Fibroblast of lung (primary cell): Measurements from ENCODE around the gene USP6. TPM values are rescaled to one million over a fixed set of nuclear protein-coding genes. Genes with fewer than 3 reads are reported as not detected.

Experiments used
- DNase-seq, 2 donors: peaks; one replicate each; pipeline versions ENCODE4 v3.0.0 to v3.0.0-alpha.2; 2010; ENCODE audit warnings: low read depth in 2 of 2
- H2AFZ ChIP-seq: 2 replicates; pipeline ENCODE4 v1.5.1; 2012; ENCODE audit warnings: low read length, control low read depth, inconsistent platforms
- H3K27ac ChIP-seq: 2 replicates; pipeline ENCODE4 v1.5.1; 2011; ENCODE audit warnings: low read length, control low read depth; ENCODE audit not compliant: insufficient read depth
- H3K27me3 ChIP-seq: 2 replicates; pipeline ENCODE4 v1.5.1; 2011; ENCODE audit warnings: mild to moderate bottlenecking, low read length; ENCODE audit not compliant: control insufficient read depth, insufficient read depth
- H3K36me3 ChIP-seq: 2 replicates; pipeline ENCODE4 v1.5.1; 2011; ENCODE audit warnings: low read length; ENCODE audit not compliant: control insufficient read depth, insufficient read depth
- H3K4me1 ChIP-seq: 2 replicates; pipeline ENCODE4 v1.5.1; 2011; ENCODE audit warnings: low read length; ENCODE audit not compliant: control insufficient read depth, insufficient read depth; ENCODE audit errors: extremely low read depth
- H3K4me2 ChIP-seq: 2 replicates; pipeline ENCODE4 v1.5.1; 2011; ENCODE audit warnings: low read length, control low read depth; ENCODE audit not compliant: insufficient read depth; ENCODE audit errors: extremely low read depth
- H3K4me3 ChIP-seq, 4 experiments: fragments of 200-600 bp in 1 of 4; sonication (generic) in 1 of 4; replicated peaks in 1 of 4; 2 replicates each; pipeline ENCODE4 v1.5.1; 2011 to 2016; ENCODE audit warnings: low read length in 4 of 4, low read depth in 3 of 4, mild to moderate bottlenecking in 3 of 4, control low read depth in 2 of 4, inconsistent platforms in 1 of 4, mixed read lengths in 1 of 4; ENCODE audit not compliant: insufficient read depth in 1 of 4; ENCODE audit errors: control extremely low read depth in 1 of 4
- H3K79me2 ChIP-seq: 2 replicates; pipeline ENCODE4 v1.5.1; 2012; ENCODE audit warnings: mild to moderate bottlenecking, low read length, inconsistent platforms; ENCODE audit not compliant: control insufficient read depth, insufficient read depth
- H3K9ac ChIP-seq: 2 replicates; pipeline ENCODE4 v1.5.1; 2011; ENCODE audit warnings: mild to moderate bottlenecking, low read length, control low read depth; ENCODE audit not compliant: insufficient read depth
- H3K9me3 ChIP-seq: 2 replicates; pipeline ENCODE4 v1.5.1; 2012; ENCODE audit warnings: low read depth, low read length; ENCODE audit not compliant: control insufficient read depth, insufficient read depth
- H4K20me1 ChIP-seq: 2 replicates; pipeline ENCODE4 v1.5.1; 2011; ENCODE audit warnings: low read length; ENCODE audit not compliant: control insufficient read depth, insufficient read depth; ENCODE audit errors: extremely low read depth
- EZH2 ChIP-seq: IDR thresholded peaks from 2 replicates; pipeline ENCODE4 v1.5.1; 2012; ENCODE audit warnings: low read length, control low read depth, mild to moderate bottlenecking; ENCODE audit errors: missing control alignments
- polyA plus RNA-seq, 2 donors: library from polyadenylated mRNA; depleted of rRNA in 1 of 2; stranded (reverse) in 1 of 2; unstranded in 1 of 2; fragments of >200 nt; gene quantifications; 2 replicates each; pipeline ENCODE4 v1.2.1, GENCODE V29; 2011 to 2012; ENCODE audit warnings: missing spikeins in 1 of 2
- total RNA-seq: library from RNA; depleted of rRNA; stranded (reverse); fragments of >200 nt; gene quantifications from 2 replicates; pipeline ENCODE4 v1.2.1, GENCODE V29; 2014
- TF ChIP-seq, protein P1 (sequence below), 2 donors: IDR thresholded peaks in 1 of 2; conservative IDR thresholded peaks in 1 of 2; 1 replicate in 1 of 2; 2 replicates in 1 of 2; pipeline ENCODE4 v1.5.1; 2011 to 2012; ENCODE audit warnings: low read length in 2 of 2, control low read depth in 1 of 2, inconsistent platforms in 1 of 2, low read depth in 1 of 2, mild to moderate bottlenecking in 1 of 2

USP6 gene
- total and polyA plus RNA-seq, 2 donors (not counting 1 experiment from before 2014, with no cell fraction given) = 0.01 TPM; not detected in 1

DNA sequence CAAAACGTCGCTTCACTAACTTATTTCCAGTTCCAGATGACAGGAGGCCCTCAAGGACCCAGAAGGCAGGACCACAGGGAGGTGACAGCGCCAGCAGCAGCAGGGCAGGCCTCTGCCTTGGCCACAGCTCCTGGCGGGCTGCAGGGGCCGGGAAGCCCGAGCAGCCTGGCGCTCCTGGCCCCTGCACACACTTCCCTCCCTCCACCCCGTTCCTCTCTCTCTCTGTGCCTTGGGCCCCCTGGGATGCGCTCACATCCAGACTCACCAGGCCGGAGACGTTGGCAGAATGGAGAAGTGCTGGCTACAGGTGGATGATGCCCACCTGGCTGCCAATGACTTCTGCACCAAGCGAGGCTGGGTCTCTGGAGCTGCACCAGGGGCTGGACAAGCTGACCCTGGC, 63.2 kb downstream of the USP6 start:
- H3K4me2 ChIP-seq = no peak overlapping the region
- no peaks in the 10 kb centered on the region for H4K20me1 ChIP-seq
- H3K9me3 ChIP-seq = peaks cover 6% of the 10 kb centered on the region
- H3K27ac ChIP-seq = no peak overlapping the region
- no peaks in the 10 kb centered on the region for H3K36me3 ChIP-seq
- TF ChIP-seq EZH2 = no peak
- TF ChIP-seq, protein P1, sequence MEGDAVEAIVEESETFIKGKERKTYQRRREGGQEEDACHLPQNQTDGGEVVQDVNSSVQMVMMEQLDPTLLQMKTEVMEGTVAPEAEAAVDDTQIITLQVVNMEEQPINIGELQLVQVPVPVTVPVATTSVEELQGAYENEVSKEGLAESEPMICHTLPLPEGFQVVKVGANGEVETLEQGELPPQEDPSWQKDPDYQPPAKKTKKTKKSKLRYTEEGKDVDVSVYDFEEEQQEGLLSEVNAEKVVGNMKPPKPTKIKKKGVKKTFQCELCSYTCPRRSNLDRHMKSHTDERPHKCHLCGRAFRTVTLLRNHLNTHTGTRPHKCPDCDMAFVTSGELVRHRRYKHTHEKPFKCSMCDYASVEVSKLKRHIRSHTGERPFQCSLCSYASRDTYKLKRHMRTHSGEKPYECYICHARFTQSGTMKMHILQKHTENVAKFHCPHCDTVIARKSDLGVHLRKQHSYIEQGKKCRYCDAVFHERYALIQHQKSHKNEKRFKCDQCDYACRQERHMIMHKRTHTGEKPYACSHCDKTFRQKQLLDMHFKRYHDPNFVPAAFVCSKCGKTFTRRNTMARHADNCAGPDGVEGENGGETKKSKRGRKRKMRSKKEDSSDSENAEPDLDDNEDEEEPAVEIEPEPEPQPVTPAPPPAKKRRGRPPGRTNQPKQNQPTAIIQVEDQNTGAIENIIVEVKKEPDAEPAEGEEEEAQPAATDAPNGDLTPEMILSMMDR (conservative IDR thresholded peaks at IDR 0.05 in 1 of 2, IDR thresholded peaks at IDR 0.05 in 1 of 2; ENCODE audit: low read depth in 1 of 2, low read length in 2 of 2) = no peak
- DNase-seq = no peak
- H3K9ac ChIP-seq = no peak overlapping the region
- H2AFZ ChIP-seq = no peak overlapping the region
- H3K4me3 ChIP-seq = no peak overlapping the region
- no peaks in the 10 kb centered on the region for H3K27me3 ChIP-seq
- H3K79me2 ChIP-seq = no peaks in the 10 kb centered on the region
- H3K4me1 ChIP-seq = no peaks in the 10 kb centered on the region

- no peak overlapping the region for H3K27ac ChIP-seq
- DNase-seq = no peak
- no peak overlapping the region for H3K4me3 ChIP-seq
- H3K79me2 ChIP-seq = no peaks in the 10 kb centered on the region
- no peak overlapping the region for H3K4me2 ChIP-seq
- H3K9me3 ChIP-seq = peaks cover 6% of the 10 kb centered on the region
- H3K36me3 ChIP-seq = no peaks in the 10 kb centered on the region
- no peaks in the 10 kb centered on the region for H4K20me1 ChIP-seq
- H3K27me3 ChIP-seq = no peaks in the 10 kb centered on the region
- H3K4me1 ChIP-seq = no peaks in the 10 kb centered on the region
- TF ChIP-seq EZH2 = no peak
- TF ChIP-seq, protein P1 (conservative IDR thresholded peaks at IDR 0.05 in 1 of 2, IDR thresholded peaks at IDR 0.05 in 1 of 2; ENCODE audit: low read depth in 1 of 2, low read length in 2 of 2) = no peak
- H2AFZ ChIP-seq = no peak overlapping the region
- no peak overlapping the region for H3K9ac ChIP-seq
Measured at GRCh38 chr17:5181509-5182305, 65.9 kb downstream of the USP6 start.

DNA sequence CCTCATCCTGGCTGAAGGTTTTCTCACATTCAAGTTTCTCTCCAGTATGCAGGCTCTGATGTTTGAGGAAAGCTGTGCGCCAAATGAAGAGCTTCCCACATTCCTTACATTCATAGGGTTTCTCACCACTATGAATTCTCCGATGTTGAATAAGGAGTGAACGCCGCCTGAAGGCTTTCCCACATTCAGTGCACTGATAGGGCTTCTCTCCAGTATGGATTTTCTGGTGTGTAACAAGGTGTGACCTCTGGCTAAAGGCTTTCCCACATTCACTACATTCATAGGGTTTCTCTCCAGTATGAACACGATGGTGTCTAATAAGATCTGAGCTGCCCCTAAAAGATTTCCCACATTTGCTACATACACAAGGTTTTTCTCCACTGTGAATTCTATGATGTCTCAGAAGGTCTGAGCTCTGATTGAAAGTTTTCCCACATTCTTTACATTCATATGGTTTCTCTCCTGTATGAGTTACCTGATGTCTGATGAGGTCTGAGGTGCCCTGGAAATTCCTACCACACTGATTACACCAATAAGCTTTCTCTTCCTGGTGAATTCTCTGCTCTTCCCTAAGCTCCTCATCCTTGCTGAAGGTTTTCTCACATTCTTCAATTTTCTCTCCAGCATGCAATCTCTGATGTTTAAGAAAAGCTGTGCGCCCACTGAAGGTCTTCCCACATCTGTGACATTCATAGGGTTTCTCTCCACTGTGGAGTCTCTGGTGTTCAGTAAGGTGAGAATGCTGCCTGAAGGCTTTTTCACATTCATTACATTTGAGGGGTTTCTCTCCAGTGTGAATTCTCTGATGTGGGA, 67.0 kb downstream of the USP6 start:
- no peaks in the 10 kb centered on the region for H3K79me2 ChIP-seq
- H3K27me3 ChIP-seq = no peaks in the 10 kb centered on the region
- H3K27ac ChIP-seq = no peak overlapping the region
- no peak for DNase-seq
- no peak overlapping the region for H3K9ac ChIP-seq
- no peaks in the 10 kb centered on the region for H3K4me1 ChIP-seq
- H3K9me3 ChIP-seq = peaks cover 6% of the 10 kb centered on the region
- TF ChIP-seq, protein P1 (conservative IDR thresholded peaks at IDR 0.05 in 1 of 2, IDR thresholded peaks at IDR 0.05 in 1 of 2; ENCODE audit: low read depth in 1 of 2, low read length in 2 of 2) = no peak
- no peak for TF ChIP-seq EZH2
- no peak overlapping the region for H3K4me2 ChIP-seq
- H4K20me1 ChIP-seq = no peaks in the 10 kb centered on the region
- no peaks in the 10 kb centered on the region for H3K36me3 ChIP-seq
- H2AFZ ChIP-seq = no peak overlapping the region
- H3K4me3 ChIP-seq = no peak overlapping the region
